ENCODE data around the gene ABCA4.

DNA sequence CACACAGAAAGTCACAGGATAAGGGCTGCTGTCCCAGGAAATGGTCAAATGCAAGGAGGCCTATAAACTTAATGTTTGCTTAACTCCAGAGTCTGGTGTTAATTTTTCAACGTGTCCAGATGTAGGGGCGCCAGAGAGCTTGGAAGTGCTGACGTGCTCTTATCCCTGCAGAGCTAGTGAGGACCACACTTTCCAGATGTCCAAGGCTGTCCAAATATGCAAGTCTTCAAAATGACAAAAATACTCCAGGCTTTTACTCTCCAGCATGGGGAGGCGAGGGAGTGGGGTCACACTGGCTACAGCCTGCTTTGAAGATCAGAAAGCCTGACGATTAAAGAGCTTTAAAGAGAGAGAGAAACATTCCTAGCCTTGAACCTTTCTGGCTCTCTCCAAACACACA is 57.6 kb downstream of the ABCA4 start:
- TF ChIP-seq POLR2A (IDR thresholded peaks at IDR 0.05; ENCODE audit: low read length) (no peak), GATA1 (IDR thresholded peaks at IDR 0.05; ENCODE audit: low read depth, low read length) (no peak)
